A549 (cell line): ENCODE data around the gene CCR3.

Source experiments
- CHD4 ChIP-seq: fragments of 200-600 bp; sonication (generic); IDR thresholded peaks from 2 replicates; pipeline ENCODE4 v1.6.1; 2016; ENCODE audit warnings: antibody characterized with exemption, mild to moderate bottlenecking, borderline replicate concordance
- FOXS1 ChIP-seq: fragments of 250-450 bp; sonication (Bioruptor Pico); IDR thresholded peaks from 2 replicates; pipeline ENCODE4 v1.5.0; 2020; ENCODE audit warnings: mild to moderate bottlenecking, moderate library complexity
- JUNB ChIP-seq: fragments of >200 bp; sonication (Bioruptor Twin); formaldehyde crosslinking; IDR thresholded peaks from 2 replicates; pipeline ENCODE4 v1.6.1; 2016
- POLR2A ChIP-seq: IDR thresholded peaks from 2 replicates; pipeline ENCODE4 v1.6.1; 2012; ENCODE audit warnings: mild to moderate bottlenecking, low read length
- TP53 ChIP-seq: fragments of 250-450 bp; sonication (Bioruptor Pico); IDR thresholded peaks from 2 replicates; pipeline ENCODE4 v1.5.0; 2021; ENCODE audit warnings: mild to moderate bottlenecking, moderate library complexity
- TF ChIP-seq, protein P1 (sequence below): fragments of >200 bp; sonication (Bioruptor Twin); formaldehyde crosslinking; IDR thresholded peaks from 3 replicates; pipeline ENCODE4 v1.5.1; 2016
- TF ChIP-seq, protein P2 (sequence below): fragments of 200-600 bp; sonication (generic); IDR thresholded peaks from 2 replicates; pipeline ENCODE4 v1.6.1; 2016; ENCODE audit warnings: antibody characterized with exemption, mild to moderate bottlenecking, moderate library complexity
- TF ChIP-seq, protein P3 (sequence below): fragments of >200 bp; sonication (Bioruptor Twin); formaldehyde crosslinking; IDR thresholded peaks from 3 replicates; pipeline ENCODE4 v1.6.1; 2016
- TF ChIP-seq, protein P4 (sequence below): IDR thresholded peaks from 2 replicates; pipeline ENCODE4 v1.6.1; 2012

DNA sequence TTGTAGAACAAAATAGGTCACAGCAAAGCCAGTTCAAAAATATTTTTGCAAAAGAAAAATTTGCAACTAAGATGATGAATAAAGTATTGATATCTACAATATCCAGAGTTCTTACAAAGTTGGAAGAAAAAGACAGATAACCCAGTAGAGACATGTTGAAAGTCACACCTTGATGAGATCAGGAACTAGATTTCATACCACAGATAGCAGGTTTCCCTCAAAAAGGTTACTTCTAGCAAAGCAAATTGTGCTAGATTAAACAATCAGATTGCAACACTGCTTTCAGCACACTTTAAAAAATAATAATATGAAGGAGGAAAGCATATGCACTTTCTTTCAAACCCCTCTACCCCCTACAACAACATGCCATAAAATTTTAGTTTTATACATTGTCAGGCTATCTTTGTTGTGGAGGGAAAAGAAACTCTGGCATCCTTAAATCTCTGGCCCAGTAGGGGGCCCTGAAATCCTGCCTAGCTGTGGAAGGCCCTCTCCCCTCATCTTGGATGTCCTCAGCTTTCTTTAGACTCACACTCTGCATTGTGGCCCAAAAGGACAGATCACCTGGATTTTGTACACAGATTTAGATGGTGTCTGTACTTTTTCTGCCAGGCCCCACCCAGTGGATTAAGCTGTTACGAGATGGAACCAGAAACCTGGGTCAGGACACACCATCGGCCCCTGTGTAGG lies 50.9 kb downstream of the CCR3 start:
- TF ChIP-seq TP53 (CRISPR knock-in tag): no peak
- no peak for TF ChIP-seq FOXS1 (CRISPR knock-in tag)
- TF ChIP-seq POLR2A: no peak
- TF ChIP-seq, protein P1, sequence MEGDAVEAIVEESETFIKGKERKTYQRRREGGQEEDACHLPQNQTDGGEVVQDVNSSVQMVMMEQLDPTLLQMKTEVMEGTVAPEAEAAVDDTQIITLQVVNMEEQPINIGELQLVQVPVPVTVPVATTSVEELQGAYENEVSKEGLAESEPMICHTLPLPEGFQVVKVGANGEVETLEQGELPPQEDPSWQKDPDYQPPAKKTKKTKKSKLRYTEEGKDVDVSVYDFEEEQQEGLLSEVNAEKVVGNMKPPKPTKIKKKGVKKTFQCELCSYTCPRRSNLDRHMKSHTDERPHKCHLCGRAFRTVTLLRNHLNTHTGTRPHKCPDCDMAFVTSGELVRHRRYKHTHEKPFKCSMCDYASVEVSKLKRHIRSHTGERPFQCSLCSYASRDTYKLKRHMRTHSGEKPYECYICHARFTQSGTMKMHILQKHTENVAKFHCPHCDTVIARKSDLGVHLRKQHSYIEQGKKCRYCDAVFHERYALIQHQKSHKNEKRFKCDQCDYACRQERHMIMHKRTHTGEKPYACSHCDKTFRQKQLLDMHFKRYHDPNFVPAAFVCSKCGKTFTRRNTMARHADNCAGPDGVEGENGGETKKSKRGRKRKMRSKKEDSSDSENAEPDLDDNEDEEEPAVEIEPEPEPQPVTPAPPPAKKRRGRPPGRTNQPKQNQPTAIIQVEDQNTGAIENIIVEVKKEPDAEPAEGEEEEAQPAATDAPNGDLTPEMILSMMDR: no peak
- TF ChIP-seq, protein P2, sequence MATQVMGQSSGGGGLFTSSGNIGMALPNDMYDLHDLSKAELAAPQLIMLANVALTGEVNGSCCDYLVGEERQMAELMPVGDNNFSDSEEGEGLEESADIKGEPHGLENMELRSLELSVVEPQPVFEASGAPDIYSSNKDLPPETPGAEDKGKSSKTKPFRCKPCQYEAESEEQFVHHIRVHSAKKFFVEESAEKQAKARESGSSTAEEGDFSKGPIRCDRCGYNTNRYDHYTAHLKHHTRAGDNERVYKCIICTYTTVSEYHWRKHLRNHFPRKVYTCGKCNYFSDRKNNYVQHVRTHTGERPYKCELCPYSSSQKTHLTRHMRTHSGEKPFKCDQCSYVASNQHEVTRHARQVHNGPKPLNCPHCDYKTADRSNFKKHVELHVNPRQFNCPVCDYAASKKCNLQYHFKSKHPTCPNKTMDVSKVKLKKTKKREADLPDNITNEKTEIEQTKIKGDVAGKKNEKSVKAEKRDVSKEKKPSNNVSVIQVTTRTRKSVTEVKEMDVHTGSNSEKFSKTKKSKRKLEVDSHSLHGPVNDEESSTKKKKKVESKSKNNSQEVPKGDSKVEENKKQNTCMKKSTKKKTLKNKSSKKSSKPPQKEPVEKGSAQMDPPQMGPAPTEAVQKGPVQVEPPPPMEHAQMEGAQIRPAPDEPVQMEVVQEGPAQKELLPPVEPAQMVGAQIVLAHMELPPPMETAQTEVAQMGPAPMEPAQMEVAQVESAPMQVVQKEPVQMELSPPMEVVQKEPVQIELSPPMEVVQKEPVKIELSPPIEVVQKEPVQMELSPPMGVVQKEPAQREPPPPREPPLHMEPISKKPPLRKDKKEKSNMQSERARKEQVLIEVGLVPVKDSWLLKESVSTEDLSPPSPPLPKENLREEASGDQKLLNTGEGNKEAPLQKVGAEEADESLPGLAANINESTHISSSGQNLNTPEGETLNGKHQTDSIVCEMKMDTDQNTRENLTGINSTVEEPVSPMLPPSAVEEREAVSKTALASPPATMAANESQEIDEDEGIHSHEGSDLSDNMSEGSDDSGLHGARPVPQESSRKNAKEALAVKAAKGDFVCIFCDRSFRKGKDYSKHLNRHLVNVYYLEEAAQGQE: no peak
- TF ChIP-seq CHD4: no peak
- TF ChIP-seq, protein P3, sequence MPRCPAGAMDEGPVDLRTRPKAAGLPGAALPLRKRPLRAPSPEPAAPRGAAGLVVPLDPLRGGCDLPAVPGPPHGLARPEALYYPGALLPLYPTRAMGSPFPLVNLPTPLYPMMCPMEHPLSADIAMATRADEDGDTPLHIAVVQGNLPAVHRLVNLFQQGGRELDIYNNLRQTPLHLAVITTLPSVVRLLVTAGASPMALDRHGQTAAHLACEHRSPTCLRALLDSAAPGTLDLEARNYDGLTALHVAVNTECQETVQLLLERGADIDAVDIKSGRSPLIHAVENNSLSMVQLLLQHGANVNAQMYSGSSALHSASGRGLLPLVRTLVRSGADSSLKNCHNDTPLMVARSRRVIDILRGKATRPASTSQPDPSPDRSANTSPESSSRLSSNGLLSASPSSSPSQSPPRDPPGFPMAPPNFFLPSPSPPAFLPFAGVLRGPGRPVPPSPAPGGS: no peak
- TF ChIP-seq, protein P4, sequence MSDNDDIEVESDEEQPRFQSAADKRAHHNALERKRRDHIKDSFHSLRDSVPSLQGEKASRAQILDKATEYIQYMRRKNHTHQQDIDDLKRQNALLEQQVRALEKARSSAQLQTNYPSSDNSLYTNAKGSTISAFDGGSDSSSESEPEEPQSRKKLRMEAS: no peak
- no peak for TF ChIP-seq JUNB
